Measurements from ENCODE around the gene SYNDIG1L.
"Not testable (repeated sequence)": the region's sequence is repeated elsewhere in the genome, so short reads cannot be mapped to it uniquely, and the experiment has no call there.

Gene SYNDIG1L

DNA sequence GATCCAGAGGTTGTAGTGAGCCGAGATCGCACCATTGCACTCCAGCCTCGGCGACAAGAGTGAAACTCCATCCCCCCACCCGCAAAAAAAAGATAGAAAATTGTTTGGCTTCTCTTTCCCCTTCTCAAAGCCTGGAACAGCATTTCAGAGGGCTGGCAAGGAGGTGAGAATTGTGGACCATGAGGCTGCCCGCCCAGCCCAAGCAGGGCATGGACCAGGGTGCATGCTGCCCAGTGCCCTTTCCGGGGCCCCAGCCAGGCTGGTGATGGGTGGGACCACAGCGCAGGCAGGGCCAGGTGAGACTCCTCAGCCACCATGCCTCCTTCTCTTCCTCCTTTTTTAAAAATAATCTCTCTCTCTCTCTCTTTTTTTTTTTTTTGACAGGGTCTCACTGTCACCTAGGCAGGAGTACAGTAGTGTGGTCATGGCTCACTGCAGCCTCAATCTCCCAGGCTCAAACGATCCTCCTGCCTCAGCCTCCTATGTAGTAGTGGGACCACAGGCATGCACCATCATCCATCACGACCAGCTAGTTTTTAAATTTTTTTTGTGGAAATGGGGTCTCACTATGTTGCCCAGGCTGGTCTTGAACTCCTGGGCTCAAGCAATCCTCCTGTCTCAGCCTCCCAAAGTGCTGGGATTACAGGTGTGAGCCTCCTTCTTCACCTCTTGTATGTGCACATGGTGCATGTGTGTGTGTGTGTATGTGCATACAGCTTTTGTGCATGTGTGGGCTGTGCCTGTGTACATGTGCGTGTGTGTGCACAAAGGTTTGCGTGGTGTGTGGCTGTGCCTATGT lies 22.2 kb downstream of the SYNDIG1L start:
- DNase-seq (ENCODE audit: low read depth in 2 of 2, low spot score in 1 of 2), result no peak

- no peak for DNase-seq (ENCODE audit: low read depth in 2 of 2, low spot score in 1 of 2)
Measured at GRCh38 chr14:74402401-74403251, 23.4 kb downstream of the SYNDIG1L start.

DNA sequence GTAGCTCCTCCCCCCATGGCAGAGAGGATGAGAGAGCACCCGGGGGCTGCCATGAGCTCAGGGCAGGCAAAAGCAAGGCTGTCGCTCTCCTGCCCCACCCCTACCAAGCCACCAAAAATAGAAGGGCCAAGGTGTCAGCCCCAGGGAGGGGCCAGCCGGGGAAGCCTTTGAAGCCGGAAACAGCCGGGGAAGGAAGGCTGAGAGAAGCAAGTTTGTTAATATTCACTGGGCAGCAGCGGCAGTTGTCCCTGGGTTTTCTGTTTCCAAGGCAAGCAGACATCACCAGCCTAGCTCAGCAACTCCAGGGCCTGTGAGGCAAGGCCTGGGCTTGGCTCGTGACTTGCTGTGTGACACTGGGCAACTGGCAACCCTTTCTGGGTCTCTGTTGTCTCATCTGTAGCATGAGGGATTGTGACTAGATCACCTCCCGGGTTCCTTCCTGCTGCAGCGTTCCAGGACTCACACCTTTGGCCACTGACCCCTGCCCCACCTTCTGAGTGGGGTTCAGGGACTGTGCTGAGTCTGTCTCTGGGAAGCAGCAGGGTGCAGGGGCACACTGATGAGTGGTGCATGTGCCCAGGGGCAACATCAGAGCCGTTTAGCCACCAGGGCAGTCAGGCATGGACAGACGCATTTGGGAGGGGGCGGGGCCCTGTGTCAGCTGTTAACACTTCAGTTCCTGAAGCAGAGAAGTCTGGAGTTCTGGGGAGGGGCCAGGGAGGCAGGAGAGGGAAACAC lies 24.3 kb downstream of the SYNDIG1L start:
- DNase-seq (ENCODE audit: low read depth in 2 of 2, low spot score in 1 of 2), result peak; percentile 18 to 36

- no peak for DNase-seq (ENCODE audit: low read depth in 2 of 2, low spot score in 1 of 2)
Measured at GRCh38 chr14:74400919-74401503, 25.0 kb downstream of the SYNDIG1L start.

GRCh38 chr14:74400031-74400685 lies 25.9 kb downstream of the SYNDIG1L start:
- no peak for DNase-seq (ENCODE audit: low read depth in 2 of 2, low spot score in 1 of 2)

DNA sequence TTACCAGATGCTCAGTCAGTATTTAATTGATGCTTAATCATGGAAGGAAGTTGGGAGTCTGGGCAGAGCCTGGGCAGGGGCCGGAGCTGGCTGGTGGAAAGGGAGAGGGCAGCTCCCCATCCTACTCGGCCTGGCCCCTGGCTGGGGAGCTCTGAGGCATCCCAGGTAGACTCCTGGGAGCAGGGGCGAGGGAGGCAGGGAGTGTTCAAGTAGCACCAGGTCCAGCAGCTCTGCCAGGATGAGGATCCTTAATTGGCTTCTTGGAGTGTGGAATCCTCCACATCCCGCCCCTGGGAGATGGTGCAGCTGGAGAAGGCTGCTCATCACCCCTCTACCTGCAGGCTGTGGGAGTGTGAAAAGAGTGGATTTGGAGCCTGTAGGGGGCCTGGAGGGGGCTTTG lies 30.9 kb downstream of the SYNDIG1L start:
- no peak for DNase-seq (ENCODE audit: low read depth in 2 of 2, low spot score in 1 of 2)

- no peak for DNase-seq (ENCODE audit: low read depth in 2 of 2, low spot score in 1 of 2)
Measured at GRCh38 chr14:74394549-74394948, 31.5 kb downstream of the SYNDIG1L start.

- DNase-seq (ENCODE audit: low read depth in 2 of 2, low spot score in 1 of 2), result no peak
Measured at GRCh38 chr14:74392616-74393570, 33.1 kb downstream of the SYNDIG1L start.

GRCh38 chr14:74391479-74391878 lies 34.5 kb downstream of the SYNDIG1L start:
- no peak for DNase-seq (ENCODE audit: low read depth in 2 of 2, low spot score in 1 of 2)

GRCh38 chr14:74390505-74390904 lies 35.5 kb downstream of the SYNDIG1L start:
- DNase-seq (ENCODE audit: low read depth in 2 of 2, low spot score in 1 of 2), result not testable (repeated sequence)

- DNase-seq (ENCODE audit: low read depth in 2 of 2, low spot score in 1 of 2), result no peak
Measured at GRCh38 chr14:74389980-74390379, 36.0 kb downstream of the SYNDIG1L start.

GRCh38 chr14:74382231-74382630 lies 43.8 kb downstream of the SYNDIG1L start:
- no peak for DNase-seq (ENCODE audit: low read depth in 2 of 2, low spot score in 1 of 2)

DNA sequence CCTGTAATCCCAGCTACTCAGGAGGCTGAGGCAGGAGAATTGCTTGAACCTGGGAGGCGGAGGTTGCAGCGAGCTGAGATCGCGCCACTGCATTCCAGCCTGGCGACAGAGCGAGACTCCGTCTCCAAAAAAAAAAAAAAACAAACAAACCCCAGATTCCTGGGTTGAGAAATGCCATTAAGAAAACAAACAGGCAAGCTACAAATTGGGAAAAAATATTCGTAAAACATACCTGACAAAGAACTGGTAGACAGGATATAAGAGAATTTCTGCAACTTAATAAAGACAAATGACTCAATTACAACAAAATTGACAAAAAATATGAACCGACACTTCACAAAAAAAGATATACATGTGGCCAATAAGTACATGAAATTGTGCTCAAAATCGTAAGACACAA lies 44.4 kb downstream of the SYNDIG1L start:
- DNase-seq (ENCODE audit: low read depth in 2 of 2, low spot score in 1 of 2), result not testable (repeated sequence)

- DNase-seq (ENCODE audit: low read depth in 2 of 2, low spot score in 1 of 2), result no peak
Measured at GRCh38 chr14:74380845-74381244, 45.2 kb downstream of the SYNDIG1L start.

DNA sequence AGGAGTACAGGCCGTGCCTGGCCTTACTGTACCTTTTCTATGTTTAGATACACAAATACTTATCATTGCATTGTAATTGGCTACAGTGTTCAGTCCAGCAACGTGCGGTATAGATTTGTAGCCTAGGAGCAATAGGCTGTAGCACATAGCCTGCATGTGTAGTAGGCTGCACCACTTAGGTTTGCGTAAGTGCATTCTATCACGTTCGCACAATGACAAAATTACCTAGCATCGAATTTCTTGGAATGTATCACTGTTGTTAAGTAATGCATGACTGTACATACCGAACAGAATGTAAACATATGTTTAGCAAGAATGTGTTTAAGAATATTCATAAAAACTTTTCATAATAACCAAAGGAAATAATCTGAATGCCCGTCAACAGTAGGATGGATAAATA lies 45.8 kb downstream of the SYNDIG1L start:
- no peak for DNase-seq (ENCODE audit: low read depth in 2 of 2, low spot score in 1 of 2)

GRCh38 chr14:74377976-74378690 lies 47.9 kb downstream of the SYNDIG1L start:
- no peak for DNase-seq (ENCODE audit: low read depth in 2 of 2, low spot score in 1 of 2)

DNA sequence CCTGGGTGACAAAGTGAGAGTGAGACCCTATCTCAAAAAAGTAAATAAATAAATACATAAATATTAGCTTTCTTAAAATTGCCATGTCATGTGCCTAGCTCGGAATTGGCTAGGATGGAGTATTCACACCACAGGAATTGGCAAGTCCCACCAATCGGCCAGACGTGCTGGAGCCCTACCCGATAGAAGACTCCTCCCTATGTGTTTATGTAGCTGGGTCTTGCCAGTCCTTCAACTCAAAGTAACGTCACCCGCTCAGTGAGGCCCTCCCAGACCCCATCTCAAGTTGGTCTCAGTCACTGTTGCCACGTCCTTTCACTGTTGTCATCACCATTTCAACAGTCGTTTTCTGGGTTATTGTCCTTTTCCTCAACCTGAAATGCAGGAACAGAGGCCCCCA lies 57.6 kb downstream of the SYNDIG1L start:
- DNase-seq (ENCODE audit: low read depth in 2 of 2, low spot score in 1 of 2), result no peak

GRCh38 chr14:74368026-74368425 lies 58.0 kb downstream of the SYNDIG1L start:
- no peak for DNase-seq (ENCODE audit: low read depth in 2 of 2, low spot score in 1 of 2)

All from stimulated activated CD8-positive, alpha-beta memory T cell treated with anti-CD3 and anti-CD28 coated beads, Interleukin-4, amount 100 ng/mL, for 4 hours (primary cell).